ENCODE measurements around the gene PTPN9. TPM values are rescaled to one million over a fixed set of nuclear protein-coding genes. Genes with fewer than 3 reads are reported as not detected.
"Not testable (repeated sequence)": the region's sequence is repeated elsewhere in the genome, so short reads cannot be mapped to it uniquely, and the experiment has no call there.

PTPN9 gene
- total RNA-seq, 1 donor: 24.0 TPM

DNA sequence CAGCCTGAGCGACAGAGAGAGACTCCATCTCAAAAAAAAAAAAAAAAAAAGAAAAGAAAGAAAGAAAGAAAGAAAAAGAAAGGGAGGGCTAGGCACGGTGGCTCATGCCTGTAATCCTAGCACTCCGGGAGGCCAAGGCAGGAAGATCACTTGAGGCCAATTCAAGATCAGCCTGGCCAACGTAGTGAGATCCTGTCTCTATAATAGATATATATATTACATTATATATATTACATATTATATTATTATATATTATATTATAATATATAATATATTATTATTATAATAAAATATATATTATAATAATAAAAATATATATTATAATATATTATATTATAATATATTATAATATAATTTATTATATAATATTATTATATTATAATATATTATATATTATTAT is 48.9 kb downstream of the PTPN9 start:
- no peak for DNase-seq (ENCODE audit: low read depth)
- no peak for TF ChIP-seq CTCF (IDR thresholded peaks at IDR 0.05; ENCODE audit: insufficient read depth, low read length)
- no peak overlapping the region for H3K4me3 ChIP-seq (ENCODE audit: low read depth, low read length)

GRCh38 chr15:75525756-75526155 is 53.4 kb downstream of the PTPN9 start:
- DNase-seq (ENCODE audit: low read depth); H3K4me3 ChIP-seq (ENCODE audit: low read depth, low read length): not testable (repeated sequence)

- no peak overlapping the region for H3K4me3 ChIP-seq (ENCODE audit: low read depth, low read length)
- peak; percentile 48 for DNase-seq (ENCODE audit: low read depth)
- no peak for TF ChIP-seq CTCF (IDR thresholded peaks at IDR 0.05; ENCODE audit: insufficient read depth, low read length)
Measured at GRCh38 chr15:75523011-75523410, 56.1 kb downstream of the PTPN9 start.

DNA sequence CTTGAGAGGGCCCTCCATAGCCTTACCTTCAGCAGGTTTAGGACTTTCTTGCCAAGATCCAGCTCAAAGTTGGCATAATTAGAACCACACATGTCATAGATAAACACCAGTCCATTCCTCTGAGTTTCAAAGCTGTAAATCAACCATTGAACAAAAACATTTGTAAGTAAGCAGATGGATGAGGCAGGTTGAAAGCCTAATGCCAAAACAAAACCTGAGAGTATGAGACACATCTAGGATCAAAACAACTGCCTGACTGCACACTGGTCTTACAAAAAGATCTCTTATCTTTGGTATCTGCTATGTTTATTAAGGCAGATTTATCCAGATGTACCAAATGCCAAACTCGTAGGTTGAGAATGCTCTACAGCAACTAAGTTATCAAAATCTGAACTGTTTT is 61.9 kb downstream of the PTPN9 start:
- H3K4me3 ChIP-seq (ENCODE audit: low read depth, low read length): no peak overlapping the region
- no peak for TF ChIP-seq CTCF (IDR thresholded peaks at IDR 0.05; ENCODE audit: insufficient read depth, low read length)
- DNase-seq (ENCODE audit: low read depth): no peak

GRCh38 chr15:75508840-75509532 is 70.1 kb downstream of the PTPN9 start:
- peak; percentile 72 for DNase-seq (ENCODE audit: low read depth)
- H3K4me3 ChIP-seq (ENCODE audit: low read depth, low read length): no peak overlapping the region
- peak; percentile 74 for TF ChIP-seq CTCF (IDR thresholded peaks at IDR 0.05; ENCODE audit: insufficient read depth, low read length)

DNA sequence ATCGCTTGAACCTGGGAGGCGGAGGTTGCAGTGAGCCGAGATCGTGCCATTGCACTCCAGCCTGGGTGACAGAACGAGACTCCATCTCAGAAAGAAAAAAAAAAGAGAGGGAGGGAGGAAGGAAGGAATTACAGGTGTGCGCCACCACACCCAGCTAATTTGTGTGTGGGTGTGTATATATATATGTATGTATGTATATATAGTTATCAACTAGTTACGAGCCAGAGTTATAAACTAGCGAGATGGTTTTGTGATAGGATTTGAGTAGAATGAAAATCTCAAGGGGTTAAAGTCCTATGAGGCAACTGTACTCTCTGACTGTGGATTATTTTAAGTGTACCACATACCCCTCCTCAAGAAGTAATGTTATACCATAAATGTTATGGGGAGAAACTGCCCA is 76.8 kb downstream of the PTPN9 start:
- no peak for TF ChIP-seq CTCF (IDR thresholded peaks at IDR 0.05; ENCODE audit: insufficient read depth, low read length)
- H3K4me3 ChIP-seq (ENCODE audit: low read depth, low read length): no peak overlapping the region
- DNase-seq (ENCODE audit: low read depth): no peak

DNA sequence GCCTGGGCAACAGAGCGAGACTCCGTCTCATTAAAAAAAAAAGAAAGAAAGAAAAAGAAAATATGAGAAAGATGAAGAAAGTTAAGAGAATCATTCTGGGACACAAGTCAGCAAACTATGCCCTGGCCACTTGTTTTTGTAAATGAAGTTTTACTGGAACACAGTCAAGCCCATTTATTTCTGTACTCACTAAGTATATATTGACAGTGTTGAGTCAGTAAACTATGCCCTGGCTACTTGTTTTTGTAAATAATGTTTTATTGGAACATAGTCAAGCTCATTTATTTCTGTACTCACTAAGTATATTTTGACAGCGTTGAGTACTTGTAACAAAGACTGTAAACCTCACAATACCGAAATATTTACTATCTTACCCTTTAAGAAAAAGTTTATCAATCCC is 85.4 kb downstream of the PTPN9 start:
- no peak overlapping the region for H3K4me3 ChIP-seq (ENCODE audit: low read depth, low read length)
- DNase-seq (ENCODE audit: low read depth): no peak
- TF ChIP-seq CTCF (IDR thresholded peaks at IDR 0.05; ENCODE audit: insufficient read depth, low read length): no peak
